ENCODE results near the gene HSPB1. TPM values are rescaled to one million over a fixed set of nuclear protein-coding genes. Genes with fewer than 3 reads are reported as not detected.
"Not testable (repeated sequence)": the region's sequence is repeated elsewhere in the genome, so short reads cannot be mapped to it uniquely, and the experiment has no call there.

HSPB1 gene
- total and polyA plus RNA-seq, 11 donors: 822 to 5,278 (median 2,076) TPM

- DNase-seq: peak; percentile 89 to 94 (median 90)
- peak overlapping the region in 11 of 12 donors; percentile 17 to 52 (median 39) for H3K4me3 ChIP-seq
- intact Hi-C loops (cut with DNase I): loop anchor here (1.0 to 5.0 kb wide), 8 partner anchors 21 to 114 kb away; no protein-coding TSS in a partner anchor
- H3K4me1 ChIP-seq: peaks cover 6 to 56% (median 36%) of the 10 kb centered on the region in 12 donors
- ATAC-seq: peak; percentile 65 to 78 (median 76)
- H3K9me3 ChIP-seq: no peaks in the 10 kb centered on the region
- H3K27me3 ChIP-seq: no peaks in the 10 kb centered on the region
- H3K36me3 ChIP-seq: no peaks in the 10 kb centered on the region
- 17 to 28% (median 21%) methylated on average over 25 to 30 of the region's 30 CpGs for WGBS, 4 donors
- peak overlapping the region; percentile 79 to 100 (median 92) for H3K27ac ChIP-seq
- TF ChIP-seq CTCF (IDR thresholded peaks at IDR 0.05): peak; percentile 96 to 98 (median 97)
- TF ChIP-seq POLR2A (IDR thresholded peaks at IDR 0.05): peak in 1 of 2 donors; percentile 41
These were observed 10.9 kb upstream of the HSPB1 start for GRCh38 chr7:76291351-76292212.

GRCh38 chr7:76292213-76292573 lies 10.3 kb upstream of the HSPB1 start:
- peak; percentile 6 to 26 (median 18) for ATAC-seq

GRCh38 chr7:76292911-76293310 lies 9.6 kb upstream of the HSPB1 start:
- WGBS, 4 donors: 89 to 93% (median 92%) methylated on average over 5 of the region's 5 CpGs
- intact Hi-C loops (cut with DNase I): loop anchor here in 1 of 10 donors (5.0 kb wide), 1 partner anchor 116 kb away; no protein-coding TSS in a partner anchor

More at GRCh38 chr7:76292213-76292573, 10.3 kb upstream of the HSPB1 start:
- intact Hi-C loops (cut with DNase I): loop anchor here in 1 of 10 donors (5.0 kb wide), 1 partner anchor 115 kb away; no protein-coding TSS in a partner anchor
- H3K27me3 ChIP-seq: no peaks in the 10 kb centered on the region
- peaks cover 6 to 56% (median 36%) of the 10 kb centered on the region in 12 donors for H3K4me1 ChIP-seq
- H3K9me3 ChIP-seq: no peaks in the 10 kb centered on the region
- peak overlapping the region; percentile 79 to 100 (median 92) for H3K27ac ChIP-seq
- H3K36me3 ChIP-seq: no peaks in the 10 kb centered on the region
- no peak for TF ChIP-seq CTCF (IDR thresholded peaks at IDR 0.05)
- no peak for TF ChIP-seq POLR2A (IDR thresholded peaks at IDR 0.05)
- DNase-seq: no peak
- WGBS, 4 donors: 24 to 34% (median 29%) methylated on average over 5 of the region's 5 CpGs
- peak overlapping the region in 11 of 12 donors; percentile 17 to 52 (median 39) for H3K4me3 ChIP-seq

DNA sequence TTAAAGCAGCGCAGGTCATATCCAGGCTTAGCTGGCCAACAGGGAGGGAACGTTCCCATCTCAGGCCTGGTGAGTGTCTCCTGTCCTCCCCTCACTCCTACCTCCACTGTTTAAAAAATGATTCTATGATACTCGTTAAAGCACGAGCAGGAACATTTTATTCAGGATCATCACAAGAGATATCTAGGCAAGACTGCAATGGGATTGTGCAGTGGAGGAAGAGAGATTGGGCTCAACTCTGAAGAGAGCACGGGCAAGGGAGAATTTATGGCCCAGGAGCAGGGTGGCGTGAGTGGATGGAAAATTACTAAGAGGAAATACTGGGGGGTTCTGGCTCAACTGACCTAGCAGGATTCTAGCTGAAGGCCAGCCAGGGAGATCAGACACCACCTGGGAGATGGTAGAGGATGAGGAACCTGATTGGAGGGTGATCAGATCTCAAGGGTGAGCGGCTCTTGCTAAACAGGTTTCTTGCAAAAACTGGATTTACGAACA lies 9.0 kb upstream of the HSPB1 start:
- ATAC-seq (no peak), DNase-seq (no peak)
- Histone ChIP-seq H3K36me3 (no peaks in the 10 kb centered on the region), H3K27ac (peak overlapping the region; percentile 89 to 100 (median 94)), H3K4me1 (peaks cover 6 to 56% (median 37%) of the 10 kb centered on the region in 12 donors), H3K4me3 (no peak overlapping the region), H3K9me3 (no peaks in the 10 kb centered on the region), H3K27me3 (no peaks in the 10 kb centered on the region)
- 84 to 92% (median 86%) methylated on average over 8 of the region's 8 CpGs for WGBS, 4 donors
- intact Hi-C loops (cut with DNase I): loop anchor here in 1 of 10 donors (5.0 kb wide), 1 partner anchor 116 kb away; no protein-coding TSS in a partner anchor
- TF ChIP-seq POLR2A (IDR thresholded peaks at IDR 0.05): no peak
- TF ChIP-seq CTCF (IDR thresholded peaks at IDR 0.05): no peak

More at GRCh38 chr7:76292911-76293310, 9.6 kb upstream of the HSPB1 start:
- H3K4me3 ChIP-seq, H3K36me3 ChIP-seq, H3K9me3 ChIP-seq, DNase-seq, ATAC-seq, H3K27me3 ChIP-seq: not testable (repeated sequence)
- Histone ChIP-seq H3K27ac (peak overlapping the region; percentile 79 to 100 (median 92)), H3K4me1 (peaks cover 6 to 56% (median 37%) of the 10 kb centered on the region in 12 donors)
